Measurements from ENCODE around the gene GPATCH2.

GRCh38 chr1:217453816-217454215 lies 177.1 kb downstream of the GPATCH2 start:
- TF ChIP-seq CTCF (conservative IDR thresholded peaks at IDR 0.05; ENCODE audit: low read depth, low read length) (no peak), EZH2 (IDR thresholded peaks at IDR 0.05; ENCODE audit: low read length, unreplicated experiment) (no peak), EZH2phosphoT487 (IDR thresholded peaks at IDR 0.05; ENCODE audit: borderline replicate concordance, low read length) (no peak)
